Hypothalamus (tissue), 51 donors: Measurements from ENCODE around the gene VEGFC.

Source experiments
- DNase-seq, 51 donors: peaks; one replicate each; lab custom pipeline; 2025; lab: John Stamatoyannopoulos, UW

Gene VEGFC

GRCh38 chr4:176769514-176769913 lies 23.2 kb downstream of the VEGFC start:
- no peak for DNase-seq

DNA sequence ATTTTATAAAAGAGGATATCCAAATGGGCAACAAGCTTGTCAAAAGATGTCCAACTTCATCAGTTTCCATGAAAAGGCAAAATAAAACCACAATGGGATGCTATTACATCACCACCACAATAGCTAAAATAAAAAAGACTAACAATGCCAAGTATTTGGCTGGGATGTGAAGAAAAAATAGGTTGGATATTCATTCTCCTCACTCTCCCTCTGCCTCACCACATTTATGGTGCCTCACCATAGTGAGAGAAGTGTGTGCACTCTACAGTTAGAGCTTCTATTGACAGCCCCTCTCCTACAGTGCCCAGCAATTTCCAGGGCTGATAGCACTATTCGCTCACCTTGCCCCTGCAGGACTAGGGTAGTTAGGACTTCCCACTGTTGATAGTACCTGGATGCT lies 25.5 kb downstream of the VEGFC start:
- DNase-seq: no peak

DNA sequence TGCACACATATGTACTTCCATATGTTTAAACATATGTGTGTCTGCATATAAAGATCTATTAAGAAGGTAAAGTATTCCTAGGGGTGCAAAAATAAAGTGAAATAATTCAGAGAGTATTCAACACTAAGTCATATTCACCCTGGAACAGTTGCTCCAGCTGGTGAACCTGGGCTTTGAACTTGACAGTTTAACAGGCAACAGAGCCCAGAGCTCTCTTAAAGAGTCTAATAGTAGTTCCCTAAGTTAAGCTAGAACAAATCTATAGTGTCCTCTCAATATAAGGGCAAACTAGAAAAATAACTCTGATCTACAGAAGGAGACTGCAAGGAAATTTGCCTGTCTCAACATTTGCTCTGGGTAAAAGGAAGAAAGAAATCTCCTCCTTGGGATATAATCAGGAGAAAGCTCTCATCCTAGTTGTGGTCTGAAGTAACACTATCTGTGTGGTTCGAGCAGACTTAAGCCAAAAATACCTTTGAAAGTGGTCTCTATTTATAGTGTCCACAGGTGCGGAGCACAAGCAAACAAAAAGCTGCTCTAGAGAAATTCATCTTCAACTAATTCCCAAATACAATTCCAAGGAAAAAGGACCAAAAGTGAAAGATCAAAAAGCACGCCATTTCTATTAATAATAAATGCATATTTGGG lies 29.9 kb downstream of the VEGFC start:
- no peak for DNase-seq

DNA sequence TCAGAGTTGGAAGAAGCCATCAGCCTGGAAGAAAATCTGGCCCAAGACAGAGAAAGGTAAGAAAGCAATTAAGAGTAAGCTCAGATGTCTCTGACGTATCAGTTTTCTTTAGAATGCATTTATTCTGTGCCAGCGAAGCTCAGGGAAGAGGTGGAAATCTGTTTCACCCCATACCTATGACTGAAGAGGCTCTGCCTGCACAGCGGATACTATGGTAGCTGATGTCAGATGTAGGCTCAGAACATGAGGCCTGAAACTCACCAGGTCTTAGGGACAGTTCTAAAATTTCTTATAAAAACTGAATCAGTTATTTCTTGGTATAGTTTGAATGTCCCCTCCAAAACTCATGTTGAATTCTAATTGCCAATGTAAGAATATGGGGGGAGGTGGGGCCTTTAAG lies 30.9 kb downstream of the VEGFC start:
- no peak for DNase-seq

DNA sequence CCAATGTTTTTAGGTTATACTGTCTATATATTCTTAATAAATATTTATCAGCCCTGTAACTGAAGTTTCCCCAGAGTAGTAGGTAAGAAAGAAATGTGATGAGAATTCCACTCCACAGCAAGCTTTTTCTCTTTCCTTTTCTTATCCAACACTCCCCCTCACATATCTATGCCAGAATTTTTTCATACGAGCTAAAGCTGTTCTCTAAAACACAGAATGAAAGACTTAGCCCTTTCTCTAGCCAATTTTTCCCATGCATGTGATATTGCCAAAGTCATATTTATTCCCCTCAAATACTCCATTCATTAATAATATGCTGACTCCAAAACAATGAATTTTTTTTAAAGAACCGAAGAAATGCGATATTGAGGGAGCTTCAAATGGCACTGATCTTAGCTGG lies 32.3 kb downstream of the VEGFC start:
- DNase-seq: no peak

GRCh38 chr4:176758731-176759130 lies 34.0 kb downstream of the VEGFC start:
- DNase-seq: no peak

GRCh38 chr4:176758323-176758722 lies 34.4 kb downstream of the VEGFC start:
- no peak for DNase-seq

DNA sequence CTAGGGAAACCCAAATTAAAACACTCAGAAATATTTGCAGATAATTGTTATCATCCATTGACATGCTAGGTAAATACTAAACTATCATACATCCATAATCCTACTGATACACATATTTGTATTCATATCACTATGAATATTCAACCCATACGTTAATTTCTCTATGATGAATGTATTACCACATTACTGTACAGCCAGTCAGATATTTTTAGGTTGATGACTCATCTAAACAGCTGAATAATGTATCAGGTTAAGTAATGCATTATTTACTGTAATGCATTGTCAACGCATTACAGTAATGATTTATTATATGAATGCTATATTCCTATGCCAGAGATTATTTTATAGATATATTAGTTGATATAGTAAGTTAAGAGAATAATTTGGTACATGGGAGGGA lies 37.1 kb downstream of the VEGFC start:
- DNase-seq: no peak

DNA sequence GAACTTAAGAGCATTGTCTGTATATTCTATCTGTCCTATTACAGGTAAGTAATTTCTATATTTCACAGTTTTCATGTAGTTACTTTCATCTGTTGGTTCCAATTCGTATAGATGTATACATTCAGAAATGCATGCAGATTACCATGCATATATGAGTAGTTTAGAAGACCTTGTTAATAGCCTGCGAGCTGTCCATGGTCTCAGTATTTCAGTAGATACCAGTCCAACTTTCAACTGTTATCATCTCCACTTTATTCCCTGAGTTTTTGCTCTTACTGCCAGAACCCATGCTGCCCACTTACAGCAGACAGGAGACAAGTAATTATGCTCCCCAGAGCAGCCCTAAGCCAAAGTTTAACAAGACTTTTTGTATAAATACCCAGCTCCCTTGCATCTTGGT lies 37.7 kb downstream of the VEGFC start:
- no peak for DNase-seq

DNA sequence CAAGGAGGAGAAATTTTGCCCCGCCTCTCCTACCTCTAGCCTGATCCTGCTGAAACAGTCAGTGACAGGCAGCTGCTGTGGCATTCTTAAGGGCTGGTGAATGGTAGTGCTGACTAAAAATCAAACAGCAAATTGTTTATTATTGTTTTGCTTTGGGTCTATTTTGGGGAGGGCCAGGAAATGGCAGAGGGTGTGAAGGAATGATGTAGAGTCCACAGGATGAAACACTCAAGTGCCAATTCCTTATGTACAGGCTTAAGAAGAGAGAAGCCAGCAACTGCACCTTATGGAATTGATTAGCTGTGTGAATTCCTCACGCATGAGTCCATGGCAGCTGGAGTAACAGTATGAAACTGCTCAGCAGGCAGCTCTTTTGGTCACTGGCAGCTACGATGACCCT lies 39.7 kb downstream of the VEGFC start:
- no peak for DNase-seq

GRCh38 chr4:176752191-176752749 lies 40.5 kb downstream of the VEGFC start:
- DNase-seq: no peak

GRCh38 chr4:176751061-176751460 lies 41.7 kb downstream of the VEGFC start:
- no peak for DNase-seq

DNA sequence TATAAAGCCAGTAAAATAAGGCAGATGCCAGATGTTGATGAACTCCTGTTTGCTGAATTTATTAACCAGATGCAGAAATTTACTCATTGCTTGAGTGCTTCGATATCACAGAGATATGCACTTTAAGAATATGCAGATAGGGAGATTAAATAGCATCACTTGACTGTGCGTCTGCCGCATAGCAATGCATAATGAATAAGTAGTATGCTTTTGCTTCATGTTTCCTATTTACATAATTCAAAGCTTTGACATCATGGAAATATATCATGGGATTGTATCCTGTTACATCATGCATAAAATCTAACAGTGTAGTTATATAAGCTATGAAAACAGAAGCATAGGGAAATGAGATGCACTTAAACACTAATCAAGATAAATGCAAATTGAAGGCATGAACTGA lies 45.9 kb downstream of the VEGFC start:
- DNase-seq: no peak

- no peak for DNase-seq
Measured at GRCh38 chr4:176745902-176746301, 46.8 kb downstream of the VEGFC start.

- no peak for DNase-seq
Measured at GRCh38 chr4:176744091-176744490, 48.6 kb downstream of the VEGFC start.

GRCh38 chr4:176742211-176742610 lies 50.5 kb downstream of the VEGFC start:
- DNase-seq: no peak

DNA sequence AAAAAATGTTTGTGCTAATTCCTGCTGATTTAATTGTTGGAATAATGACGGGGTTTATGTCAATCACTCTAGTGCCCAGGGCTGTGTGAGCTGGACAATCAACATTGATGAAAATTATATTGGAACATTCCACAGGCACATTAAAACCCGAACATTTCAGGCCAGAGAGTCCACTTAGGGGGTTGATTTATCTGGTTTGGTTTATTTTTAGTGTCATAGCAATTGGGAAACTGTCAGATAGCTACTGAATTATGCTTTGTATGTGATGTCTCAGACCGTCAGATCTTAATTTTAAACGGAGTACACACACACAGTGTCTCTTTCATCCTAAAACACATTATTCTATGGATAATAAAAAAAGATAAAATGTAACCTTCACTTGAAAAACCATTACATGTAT lies 51.5 kb downstream of the VEGFC start:
- no peak for DNase-seq

DNA sequence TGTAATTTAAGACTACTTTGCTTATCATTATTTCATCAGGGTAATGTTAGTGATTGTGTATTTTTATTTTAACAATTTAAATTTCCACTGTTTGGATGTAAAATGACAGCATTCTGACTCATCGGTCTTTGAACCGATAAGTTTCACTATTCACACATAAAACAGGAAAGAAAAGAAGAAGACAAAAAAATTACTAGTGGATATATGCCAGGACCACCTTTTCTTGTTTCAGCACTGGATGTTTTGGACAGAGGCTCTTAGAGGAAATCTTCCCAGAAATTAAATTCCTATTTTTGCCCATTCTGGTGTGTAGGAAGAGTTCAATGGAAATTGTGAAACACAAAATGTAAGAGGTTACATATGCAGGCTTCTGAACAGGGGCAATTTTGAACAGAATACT lies 57.4 kb downstream of the VEGFC start:
- DNase-seq: no peak

DNA sequence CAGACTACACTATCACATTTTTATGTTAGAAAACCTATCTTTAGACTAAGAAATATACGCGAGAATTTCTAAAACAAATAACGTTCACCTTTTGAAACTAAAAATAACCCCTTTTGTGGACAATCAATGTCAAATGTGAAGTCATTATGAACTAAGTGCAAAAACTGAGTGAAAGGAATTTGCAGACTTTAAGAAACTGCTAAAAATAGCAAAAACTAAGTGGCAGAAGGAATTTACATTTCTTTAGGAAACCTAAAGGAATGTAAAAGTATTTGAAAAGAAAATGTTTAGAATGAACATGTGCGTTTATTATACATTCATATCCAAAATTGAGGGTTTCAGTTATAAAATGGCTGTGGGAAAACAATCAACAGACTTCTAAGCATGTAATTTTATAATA lies 58.3 kb downstream of the VEGFC start:
- no peak for DNase-seq

- no peak for DNase-seq
Measured at GRCh38 chr4:176729489-176729888, 63.2 kb downstream of the VEGFC start.

GRCh38 chr4:176726803-176727202 lies 65.9 kb downstream of the VEGFC start:
- DNase-seq: no peak

DNA sequence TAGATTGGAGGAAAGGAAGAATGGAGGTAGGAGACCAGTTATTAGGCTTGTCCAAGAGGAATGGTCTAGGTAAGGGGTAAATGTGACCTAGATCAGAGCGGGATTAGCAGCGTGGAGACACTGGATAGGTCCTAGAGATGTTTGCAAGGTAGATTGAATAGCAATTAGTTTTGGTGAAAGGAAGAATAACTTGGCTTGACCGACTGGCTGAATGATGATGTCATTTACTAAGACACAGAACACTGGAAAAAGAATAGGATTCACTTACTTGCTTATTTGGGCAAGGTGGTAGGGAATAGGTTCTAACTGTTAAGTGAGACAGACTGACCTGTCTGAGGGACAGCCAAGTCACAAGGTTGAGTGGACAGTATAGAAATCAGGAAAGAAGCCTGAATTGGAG lies 71.3 kb downstream of the VEGFC start:
- DNase-seq: no peak

- DNase-seq: no peak
Measured at GRCh38 chr4:176718881-176719280, 73.8 kb downstream of the VEGFC start.
